Embryonic facial prominence (tissue), 1 donor: ENCODE results near the gene PCDHGA1.

Experiments
- DNase-seq: peaks from one replicate; pipeline ENCODE4 v3.0.0-alpha.2; 2016; ENCODE audit errors: extremely low spot score

Gene PCDHGA1

DNA sequence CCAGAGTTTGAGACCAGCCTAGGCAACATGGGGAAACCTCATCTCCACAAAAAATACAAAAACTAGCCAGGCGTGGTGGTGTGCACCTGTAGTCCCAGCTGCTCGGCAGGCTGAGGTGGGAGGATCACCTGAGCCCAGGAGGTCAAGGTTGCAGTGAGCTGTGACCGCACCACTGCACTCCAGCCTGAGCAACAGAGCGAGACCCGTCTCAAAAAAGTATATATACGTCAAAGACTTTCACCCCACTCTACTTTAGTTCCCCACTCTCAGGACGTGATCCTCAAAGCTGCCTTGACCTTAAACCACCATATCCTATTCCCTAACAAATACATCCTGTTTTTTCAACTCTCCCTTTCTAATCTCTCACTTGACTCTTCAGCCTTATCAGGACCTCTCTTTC, 199.6 kb downstream of the PCDHGA1 start:
- DNase-seq: no peak

GRCh38 chr5:141532726-141533125, 202.4 kb downstream of the PCDHGA1 start:
- no peak for DNase-seq

DNA sequence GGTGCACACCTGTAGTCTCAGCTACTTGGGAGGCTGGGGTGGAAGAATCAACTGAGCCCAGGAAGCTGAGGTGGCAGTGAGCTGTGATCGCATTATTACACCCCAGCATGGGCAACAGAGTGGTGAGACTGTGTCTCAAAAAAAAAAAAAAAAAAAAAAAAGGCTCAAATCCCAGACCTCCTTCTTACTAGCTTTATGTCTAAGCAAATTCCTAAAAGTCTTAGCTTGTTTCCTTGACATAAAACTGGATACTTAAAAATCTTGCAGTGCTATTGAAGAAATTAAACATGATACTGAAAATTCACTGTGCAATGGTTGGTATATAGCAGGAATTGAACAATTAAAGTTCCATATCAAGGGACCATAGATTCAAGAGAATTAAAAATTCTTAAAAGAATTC, 203.6 kb downstream of the PCDHGA1 start:
- no peak for DNase-seq

DNA sequence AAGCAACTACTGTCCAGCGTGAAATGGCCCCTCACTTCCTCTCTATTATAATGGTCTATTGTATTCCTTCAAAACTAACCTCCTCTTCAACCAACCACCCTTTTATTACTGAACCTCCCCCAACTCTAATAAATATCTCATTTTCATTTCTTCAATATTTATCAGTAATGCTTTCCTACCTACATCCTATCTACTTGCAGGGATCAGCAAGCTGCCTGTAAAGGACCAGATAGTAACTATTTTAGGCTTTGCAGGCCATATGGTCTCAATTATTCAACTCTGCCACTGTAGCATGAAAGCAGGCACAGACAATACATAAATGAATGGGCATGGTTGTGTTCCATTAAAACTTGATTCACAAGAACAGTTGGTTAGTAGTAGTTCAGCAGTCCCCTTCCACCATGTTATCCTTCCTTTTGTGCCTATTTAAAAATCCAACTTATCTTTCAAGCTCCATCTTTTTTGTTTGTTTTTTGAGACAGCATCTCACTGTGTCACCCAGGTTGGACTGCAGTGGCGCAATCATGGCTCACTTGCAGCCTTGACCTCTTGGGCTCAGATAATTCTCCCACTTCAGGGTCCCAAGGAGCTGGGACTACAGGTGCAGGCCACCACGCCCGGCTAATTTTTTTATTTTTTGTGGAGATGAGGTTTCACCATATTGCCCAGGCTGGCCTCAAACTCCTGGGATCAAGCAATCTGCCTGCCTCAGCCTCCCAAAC, 204.3 kb downstream of the PCDHGA1 start:
- DNase-seq: no peak

DNA sequence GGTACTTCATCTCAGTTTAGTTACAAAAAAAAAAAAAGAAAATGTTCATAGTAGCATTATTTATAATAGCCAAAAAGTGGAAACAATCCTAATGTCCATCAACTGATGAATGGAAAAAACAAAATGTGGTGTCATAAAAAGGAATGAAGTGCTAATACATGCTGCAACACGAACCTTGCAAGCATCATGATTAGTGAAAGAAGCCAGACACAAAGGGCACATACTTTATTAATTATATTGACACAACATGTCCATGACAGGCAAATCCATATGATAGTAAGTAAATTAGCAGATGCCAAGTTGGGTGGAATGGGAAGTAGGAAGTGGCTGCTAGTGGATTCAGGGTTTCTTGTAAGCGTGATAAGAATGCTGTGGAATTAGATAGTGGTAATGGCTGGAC, 212.7 kb downstream of the PCDHGA1 start:
- DNase-seq: no peak

DNA sequence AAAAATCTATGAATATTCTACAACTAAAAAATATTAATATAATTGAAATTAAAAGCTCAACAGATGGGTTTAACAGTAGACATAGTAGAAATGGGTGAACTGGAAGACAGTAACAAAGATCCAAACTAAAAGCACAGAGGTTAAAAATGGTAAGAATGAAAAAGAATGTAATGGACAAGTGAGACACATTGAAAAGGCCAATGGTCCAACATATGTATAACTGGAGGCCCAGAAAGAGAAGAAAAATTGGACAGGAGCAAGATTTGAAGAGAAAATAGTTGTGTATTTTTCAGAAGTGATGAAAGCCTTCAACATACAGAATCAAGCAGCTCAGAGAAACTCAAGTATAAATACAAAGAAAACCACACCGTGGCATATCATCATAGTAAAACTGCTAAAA, 217.2 kb downstream of the PCDHGA1 start:
- DNase-seq: no peak

DNA sequence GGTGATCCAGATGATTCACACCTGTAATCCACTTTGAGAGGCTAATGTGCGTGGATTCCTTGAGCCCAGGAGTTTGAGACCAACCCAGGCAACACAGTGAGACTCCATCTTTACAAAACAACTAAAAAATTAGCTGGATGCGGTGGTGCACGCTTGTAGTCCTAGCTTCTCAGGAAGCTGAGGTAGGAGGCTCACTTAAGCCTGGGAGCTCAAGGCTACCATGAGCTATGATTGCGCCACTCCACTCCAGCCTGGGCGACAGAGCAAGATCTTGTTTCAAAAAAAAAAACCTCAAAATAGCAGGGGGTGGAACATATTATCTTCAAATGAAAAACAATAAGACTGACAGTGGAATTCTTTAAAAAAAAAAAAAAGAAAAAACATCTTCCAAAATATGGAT, 217.6 kb downstream of the PCDHGA1 start:
- no peak for DNase-seq

DNA sequence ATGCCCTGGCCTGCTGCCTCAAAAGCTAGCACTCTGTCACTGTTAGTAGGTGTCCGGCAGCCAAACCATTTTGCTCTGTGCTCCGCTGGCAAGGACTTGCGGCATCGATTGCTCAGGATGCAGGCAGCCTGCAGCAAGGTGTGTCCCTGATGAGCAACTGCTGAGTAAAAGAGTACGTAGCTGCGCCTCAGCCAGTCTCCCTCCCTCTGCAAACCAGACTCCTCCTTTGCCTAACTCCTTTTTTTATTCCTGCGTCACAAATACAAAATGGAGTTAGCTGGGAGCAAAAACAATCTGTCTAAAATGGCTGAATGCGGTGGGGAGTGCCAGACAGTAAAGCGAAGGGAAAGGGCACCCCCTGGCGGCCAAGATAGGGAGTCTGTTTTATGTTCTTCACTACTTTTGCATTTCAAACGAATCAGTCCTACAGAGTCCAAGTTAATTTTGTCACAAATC, 227.4 kb downstream of the PCDHGA1 start:
- peak; percentile 96 for DNase-seq

- no peak for DNase-seq
These were observed 227.8 kb downstream of the PCDHGA1 start for GRCh38 chr5:141558150-141558549.

DNA sequence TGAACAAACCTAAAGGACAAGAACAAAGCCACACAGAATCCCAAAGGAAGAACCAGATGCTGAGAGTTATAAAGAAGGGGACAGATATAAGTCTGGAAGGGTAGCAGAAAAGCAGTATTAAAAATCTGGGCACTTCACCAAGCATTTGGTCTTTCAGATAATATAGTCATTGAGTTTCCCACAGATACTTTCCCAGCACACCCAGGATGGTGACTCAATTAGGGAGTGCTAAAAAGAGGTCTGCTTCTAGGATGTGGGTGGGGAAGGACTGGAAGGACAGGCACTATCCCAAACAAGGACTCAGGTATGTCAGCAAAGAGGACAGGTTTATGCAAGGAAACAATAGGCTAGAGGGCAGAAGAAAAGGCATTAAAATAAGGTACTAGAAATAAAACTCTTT, 229.1 kb downstream of the PCDHGA1 start:
- DNase-seq: no peak

DNA sequence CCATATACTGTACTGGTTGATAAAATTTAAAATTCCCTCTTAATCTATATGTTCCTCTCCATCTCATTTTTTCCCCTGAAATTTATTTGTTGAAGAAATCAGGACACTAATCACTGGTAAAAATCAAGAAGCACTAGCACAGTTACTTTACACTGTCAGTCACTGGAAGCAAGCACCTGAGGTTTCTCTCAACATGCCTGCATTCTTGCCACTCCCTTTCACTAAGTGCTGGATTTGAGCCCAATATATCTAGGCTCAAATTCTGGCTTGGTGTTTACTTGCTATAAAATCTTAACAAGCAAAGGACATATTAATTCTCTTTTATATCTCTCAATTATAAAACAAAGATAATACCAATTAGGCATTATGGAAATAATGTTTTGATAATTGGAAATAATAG, 229.8 kb downstream of the PCDHGA1 start:
- DNase-seq: peak; percentile 18

DNA sequence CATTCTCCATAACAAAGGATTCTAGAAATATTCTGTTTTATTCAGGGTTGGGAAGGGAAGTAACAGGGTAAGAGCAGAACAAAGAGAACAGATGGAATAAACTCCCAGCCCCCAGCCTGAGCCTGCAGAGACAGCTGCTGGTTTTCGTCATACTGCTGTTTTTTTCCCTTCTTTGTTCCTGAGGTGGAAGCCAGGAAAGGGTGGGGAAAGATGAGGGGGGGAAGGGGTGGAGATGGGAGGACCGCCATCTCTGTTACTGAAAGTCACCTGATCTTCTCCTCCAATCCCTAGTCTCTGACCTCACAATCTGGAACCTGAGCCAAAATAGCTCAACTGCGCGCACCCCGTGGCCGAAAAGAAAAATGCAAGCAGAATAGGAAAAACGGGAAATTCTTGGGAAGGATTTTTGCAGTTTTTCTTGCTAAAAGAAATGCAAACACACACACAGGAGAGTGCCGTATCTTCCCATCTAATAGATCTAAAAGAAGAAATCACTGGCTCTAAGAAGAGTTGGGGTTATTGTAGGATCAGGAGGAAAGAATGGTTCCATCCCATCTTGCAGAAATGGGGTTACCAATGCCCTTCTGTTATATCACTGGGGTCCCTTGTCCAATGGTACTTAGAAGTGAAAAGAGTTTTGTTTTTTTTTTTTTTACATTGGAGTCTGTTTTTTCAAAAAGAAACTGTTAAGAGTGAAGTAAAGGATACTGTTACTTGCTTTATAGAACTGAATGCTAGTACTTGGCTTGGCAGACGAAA, 230.6 kb downstream of the PCDHGA1 start:
- DNase-seq: peak; percentile 97
